DOHH2 (cell line): ENCODE results near the gene MVB12B.

Source experiments
- EZH2phosphoT487 ChIP-seq: fragments of 200-600 bp; sonication (generic); IDR thresholded peaks from 2 replicates; pipeline ENCODE4 v1.6.1; 2017; ENCODE audit warnings: borderline replicate concordance, mild to moderate bottlenecking, antibody characterized with exemption, low read length, moderate library complexity, mixed read lengths
- TF ChIP-seq, protein P1 (sequence below): fragments of 200-600 bp; sonication (generic); IDR thresholded peaks from one replicate; pipeline ENCODE4 v1.5.1; 2014; ENCODE audit warnings: antibody characterized with exemption, mild to moderate bottlenecking, low read depth, low read length; ENCODE audit not compliant: poor library complexity, severe bottlenecking

DNA sequence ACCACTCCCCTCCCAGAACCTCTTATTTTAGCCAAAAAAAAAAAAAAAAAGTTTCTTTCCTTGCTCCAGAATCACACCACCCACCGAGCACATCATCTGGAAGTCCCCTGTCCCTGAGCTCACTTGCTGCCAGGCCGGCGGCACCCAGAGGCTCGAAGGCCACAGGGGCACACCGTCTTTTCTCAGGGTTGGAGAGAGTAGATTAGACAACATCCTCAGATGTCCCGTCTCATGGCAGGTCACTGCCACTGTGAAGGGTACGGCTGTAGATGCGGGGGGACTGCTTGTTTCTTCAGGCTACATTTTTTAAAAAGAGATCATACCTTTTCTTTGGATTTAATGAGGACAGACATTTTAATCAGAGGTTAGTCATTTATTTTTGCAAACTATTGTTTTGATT lies 109.0 kb downstream of the MVB12B start:
- TF ChIP-seq, protein P1, sequence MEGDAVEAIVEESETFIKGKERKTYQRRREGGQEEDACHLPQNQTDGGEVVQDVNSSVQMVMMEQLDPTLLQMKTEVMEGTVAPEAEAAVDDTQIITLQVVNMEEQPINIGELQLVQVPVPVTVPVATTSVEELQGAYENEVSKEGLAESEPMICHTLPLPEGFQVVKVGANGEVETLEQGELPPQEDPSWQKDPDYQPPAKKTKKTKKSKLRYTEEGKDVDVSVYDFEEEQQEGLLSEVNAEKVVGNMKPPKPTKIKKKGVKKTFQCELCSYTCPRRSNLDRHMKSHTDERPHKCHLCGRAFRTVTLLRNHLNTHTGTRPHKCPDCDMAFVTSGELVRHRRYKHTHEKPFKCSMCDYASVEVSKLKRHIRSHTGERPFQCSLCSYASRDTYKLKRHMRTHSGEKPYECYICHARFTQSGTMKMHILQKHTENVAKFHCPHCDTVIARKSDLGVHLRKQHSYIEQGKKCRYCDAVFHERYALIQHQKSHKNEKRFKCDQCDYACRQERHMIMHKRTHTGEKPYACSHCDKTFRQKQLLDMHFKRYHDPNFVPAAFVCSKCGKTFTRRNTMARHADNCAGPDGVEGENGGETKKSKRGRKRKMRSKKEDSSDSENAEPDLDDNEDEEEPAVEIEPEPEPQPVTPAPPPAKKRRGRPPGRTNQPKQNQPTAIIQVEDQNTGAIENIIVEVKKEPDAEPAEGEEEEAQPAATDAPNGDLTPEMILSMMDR, result no peak
- TF ChIP-seq EZH2phosphoT487, result no peak
